Esophagus muscularis mucosa (tissue), 4 donors: ENCODE measurements around the gene KLHL29. TPM values are rescaled to one million over a fixed set of nuclear protein-coding genes. Genes with fewer than 3 reads are reported as not detected.

Experiments
- DNase-seq: peaks from one replicate; pipeline ENCODE4 v3.0.0-alpha.2; 2017; ENCODE audit errors: extremely low spot score
- H3K27ac ChIP-seq, 4 donors: fragments of 200-600 bp; sonication (generic); replicated peaks in 1 of 4; 1 replicate in 3 of 4; 2 replicates in 1 of 4; pipeline ENCODE4 v1.5.1; 2016 to 2019; ENCODE audit warnings: mild to moderate bottlenecking in 1 of 4
- H3K27me3 ChIP-seq, 4 donors: fragments of 200-600 bp; sonication (generic); one replicate each; pipeline versions ENCODE4 v1.5.1 to v1.6.0; 2016 to 2019
- H3K36me3 ChIP-seq, 4 donors: fragments of 200-600 bp; sonication (generic); one replicate each; pipeline ENCODE4 v1.5.1; 2016 to 2019
- H3K4me1 ChIP-seq, 4 donors: fragments of 200-600 bp; sonication (generic); one replicate each; pipeline ENCODE4 v1.5.1; 2016 to 2019
- H3K4me3 ChIP-seq, 4 donors: fragments of 200-600 bp; sonication (generic); 1 replicate in 2 of 4; 2 replicates in 2 of 4; pipeline ENCODE4 v1.5.1; 2016 to 2019; ENCODE audit warnings: mild to moderate bottlenecking in 4 of 4, moderate library complexity in 1 of 4
- H3K9me3 ChIP-seq, 4 donors: fragments of 200-600 bp; sonication (generic); 1 replicate in 3 of 4; 2 replicates in 1 of 4; pipeline ENCODE4 v1.5.1; 2016 to 2019
- CTCF ChIP-seq, 3 experiments: fragments of 200-600 bp in 2 of 3; fragments of 450-650 bp in 1 of 3; sonication (generic) in 2 of 3; IDR thresholded peaks; one replicate each; pipeline ENCODE4 v1.5.1; 2017 to 2019; ENCODE audit warnings: antibody characterized with exemption in 3 of 3, mild to moderate bottlenecking in 2 of 3, moderate library complexity in 1 of 3
- EP300 ChIP-seq: sonication (generic); formaldehyde crosslinking; IDR thresholded peaks from one replicate; pipeline ENCODE4 v1.6.1; 2017; ENCODE audit warnings: antibody characterized with exemption
- POLR2A ChIP-seq: fragments of 450-650 bp; IDR thresholded peaks from one replicate; pipeline ENCODE4 v1.6.1; 2017; ENCODE audit warnings: antibody characterized with exemption, moderate library complexity, mild to moderate bottlenecking, low read depth
- POLR2AphosphoS5 ChIP-seq, 2 donors: sonication (generic); formaldehyde crosslinking; IDR thresholded peaks; one replicate each; pipeline ENCODE4 v1.6.1; 2017; ENCODE audit warnings: antibody characterized with exemption in 2 of 2
- WGBS: methylation state at CpG from one replicate; pipeline ENCODE4 v1.1.5; 2018; 5-methylcytosine and 5-hydroxymethylcytosine counted together
- intact Hi-C: fragments of 100-400 bp; cut with DNase I; formaldehyde crosslinking; loops from one replicate; pipeline ENCODE4 v1.15.1; 2023
- total RNA-seq, 4 donors: library from RNA; depleted of rRNA; stranded (reverse); fragments of >200 nt; gene quantifications; one replicate each; pipeline versions ENCODE4 v1.1.0 to v1.2.1, GENCODE V29; 2016

The KLHL29 gene
- total RNA-seq, 4 donors from 2014 or later: 22.0 to 26.1 (median 23.4) TPM

GRCh38 chr2:23683001-23683400 lies 298.0 kb downstream of the KLHL29 start:
- Histone ChIP-seq H3K27ac (no peak overlapping the region), H3K4me3 (no peak overlapping the region), H3K4me1 (peaks cover 0 to 27% (median 12%) of the 10 kb centered on the region in 4 donors), H3K36me3 (peaks cover 0 to 23% (median 11%) of the 10 kb centered on the region in 4 donors), H3K27me3 (no peaks in the 10 kb centered on the region), H3K9me3 (peaks cover 0 to 2% (median 0%) of the 10 kb centered on the region in 4 donors)
- 92% methylated on average over 5 of the region's 7 CpGs for WGBS
- intact Hi-C loops: no loop called here
- TF ChIP-seq EP300 (no peak), POLR2A (no peak), CTCF (IDR thresholded peaks at IDR 0.05) (no peak), POLR2AphosphoS5 (IDR thresholded peaks at IDR 0.05) (no peak)
- no peak for DNase-seq

- Histone ChIP-seq H3K9me3 (no peaks in the 10 kb centered on the region), H3K4me1 (peaks cover 0 to 27% (median 11%) of the 10 kb centered on the region in 4 donors), H3K4me3 (no peak overlapping the region), H3K27ac (peak overlapping the region in 1 of 4 donors; percentile 5), H3K27me3 (no peaks in the 10 kb centered on the region), H3K36me3 (peaks cover 0 to 35% (median 17%) of the 10 kb centered on the region in 4 donors)
- no peak for TF ChIP-seq CTCF (IDR thresholded peaks at IDR 0.05)
- TF ChIP-seq EP300: no peak
- no peak for TF ChIP-seq POLR2AphosphoS5 (IDR thresholded peaks at IDR 0.05)
- TF ChIP-seq POLR2A: no peak
- DNase-seq: no peak
- 77% methylated on average over 18 of the region's 19 CpGs for WGBS
- intact Hi-C loops: no loop called here
Measured at GRCh38 chr2:23684395-23685176, 299.6 kb downstream of the KLHL29 start.

- H3K27ac ChIP-seq: peak overlapping the region in 1 of 4 donors; percentile 38
- 51% methylated on average over 12 of the region's 12 CpGs for WGBS
- DNase-seq: no peak
Measured at GRCh38 chr2:23685181-23685580, 300.2 kb downstream of the KLHL29 start.

GRCh38 chr2:23685706-23686105 lies 300.7 kb downstream of the KLHL29 start:
- WGBS: 97% methylated on average over 6 of the region's 9 CpGs
- Histone ChIP-seq H3K36me3 (peaks cover 0 to 43% (median 20%) of the 10 kb centered on the region in 4 donors), H3K4me3 (no peak overlapping the region), H3K27me3 (no peaks in the 10 kb centered on the region), H3K9me3 (no peaks in the 10 kb centered on the region), H3K4me1 (peaks cover 0 to 27% (median 11%) of the 10 kb centered on the region in 4 donors), H3K27ac (peak overlapping the region in 1 of 4 donors; percentile 38)
- intact Hi-C loops: no loop called here
- TF ChIP-seq POLR2AphosphoS5 (IDR thresholded peaks at IDR 0.05) (no peak), CTCF (IDR thresholded peaks at IDR 0.05) (no peak), EP300 (no peak), POLR2A (no peak)
- DNase-seq: no peak

More at GRCh38 chr2:23685181-23685580, 300.2 kb downstream of the KLHL29 start:
- TF ChIP-seq CTCF (IDR thresholded peaks at IDR 0.05) (no peak), POLR2AphosphoS5 (IDR thresholded peaks at IDR 0.05) (no peak), EP300 (no peak)
- Histone ChIP-seq H3K4me3 (no peak overlapping the region), H3K27me3 (no peaks in the 10 kb centered on the region), H3K9me3 (no peaks in the 10 kb centered on the region), H3K36me3 (peaks cover 0 to 39% (median 17%) of the 10 kb centered on the region in 4 donors), H3K4me1 (peaks cover 0 to 27% (median 11%) of the 10 kb centered on the region in 4 donors)
- intact Hi-C loops: no loop called here
